H1 (cell line): Measurements from ENCODE around the gene DENND5B. TPM values are rescaled to one million over a fixed set of nuclear protein-coding genes. Genes with fewer than 3 reads are reported as not detected.

ENCODE experiments used
- CTCF ChIA-PET: fragments of 300-600 bp; sonication (Branson Sonifier 250); formaldehyde crosslinking; loops from one replicate; lab custom pipeline; 2021; ENCODE audit not compliant: partially characterized antibody; lab: Charles Lee
- POLR2A ChIA-PET: fragments of 300-600 bp; sonication (Branson Sonifier 250); formaldehyde crosslinking; loops from one replicate; lab custom pipeline; 2021; ENCODE audit warnings: inconsistent platforms; ENCODE audit not compliant: partially characterized antibody; lab: Charles Lee
- DNase-seq, 2 experiments: peaks; one replicate each; pipeline versions ENCODE4 v3.0.0 to v3.0.0-alpha.2; 2010 to 2022; ENCODE audit warnings: low spot score in 2 of 2, low read depth in 1 of 2, mixed read lengths in 1 of 2
- FAIRE-seq: peaks from 2 replicates; lab custom pipeline; 2011; peaks lifted over from hg19 to GRCh38; lab: Jason Lieb, UNC
- H2AFZ ChIP-seq: 2 replicates; pipeline ENCODE4 v1.8.1; 2012; ENCODE audit warnings: low read length, inconsistent platforms
- H2AK5ac ChIP-seq: 2 replicates; pipeline ENCODE4 v1.6.1; 2013; ENCODE audit warnings: low read depth, low read length
- H2BK120ac ChIP-seq: replicated peaks from 2 replicates; pipeline ENCODE3; 2013; ENCODE audit warnings: low read depth, low read length, inconsistent platforms
- H2BK12ac ChIP-seq: 2 replicates; pipeline ENCODE4 v1.6.1; 2013; ENCODE audit warnings: low read depth, low read length
- H2BK15ac ChIP-seq: 2 replicates; pipeline ENCODE4 v1.6.1; 2013; ENCODE audit warnings: low read length
- H2BK20ac ChIP-seq: 2 replicates; pipeline ENCODE4 v1.6.1; 2013; ENCODE audit warnings: low read length
- H2BK5ac ChIP-seq: 2 replicates; pipeline ENCODE4 v1.6.1; 2013; ENCODE audit warnings: low read depth, low read length
- H3K14ac ChIP-seq: 2 replicates; pipeline ENCODE4 v1.6.1; 2013; ENCODE audit warnings: inconsistent platforms; ENCODE audit not compliant: insufficient read length
- H3K18ac ChIP-seq: 2 replicates; pipeline ENCODE4 v1.6.1; 2013; ENCODE audit warnings: low read length; ENCODE audit errors: extremely low read depth
- H3K23ac ChIP-seq: 2 replicates; pipeline ENCODE4 v1.6.1; 2013; ENCODE audit warnings: inconsistent platforms; ENCODE audit not compliant: insufficient read length
- H3K23me2 ChIP-seq: 2 replicates; pipeline ENCODE4 v1.6.1; 2013; ENCODE audit warnings: low read depth, low read length
- H3K27ac ChIP-seq: 2 replicates; pipeline ENCODE4 v1.6.1; 2011; ENCODE audit warnings: low read depth, low read length, inconsistent platforms
- H3K27me3 ChIP-seq, 4 experiments: replicated peaks in 1 of 4; 1 replicate in 1 of 4; 2 replicates in 3 of 4; pipeline versions ENCODE4 v1.6.1 to v1.8.1; 2011 to 2013; ENCODE audit warnings: low read length in 3 of 4, mild to moderate bottlenecking in 3 of 4, inconsistent platforms in 2 of 4, mixed read lengths in 2 of 4, moderate library complexity in 1 of 4; ENCODE audit not compliant: control insufficient read depth in 3 of 4, insufficient read depth in 3 of 4; ENCODE audit errors: extremely low read depth in 1 of 4
- H3K36me3 ChIP-seq, 4 experiments: 2 replicates each; pipeline versions ENCODE4 v1.6.1 to v1.8.1; 2011 to 2013; ENCODE audit warnings: mild to moderate bottlenecking in 4 of 4, low read length in 3 of 4, moderate library complexity in 2 of 4, control low read depth in 1 of 4, inconsistent platforms in 1 of 4; ENCODE audit not compliant: insufficient read depth in 4 of 4, control insufficient read depth in 2 of 4
- H3K4ac ChIP-seq: replicated peaks from 2 replicates; pipeline ENCODE3; 2013; ENCODE audit warnings: low read length, low read depth, mixed read lengths, inconsistent platforms; ENCODE audit not compliant: insufficient read length
- H3K4me1 ChIP-seq, 4 experiments: replicated peaks in 1 of 4; 1 replicate in 1 of 4; 2 replicates in 3 of 4; pipeline versions ENCODE4 v1.6.1 to v1.8.1; 2011 to 2013; ENCODE audit warnings: low read length in 3 of 4, inconsistent platforms in 2 of 4, mixed read lengths in 1 of 4; ENCODE audit not compliant: insufficient read depth in 4 of 4, control insufficient read depth in 3 of 4
- H3K4me2 ChIP-seq, 2 experiments: 2 replicates each; pipeline versions ENCODE4 v1.6.1 to v1.8.1; 2011 to 2013; ENCODE audit warnings: low read depth in 2 of 2, low read length in 2 of 2, control low read depth in 1 of 2, inconsistent platforms in 1 of 2, mild to moderate bottlenecking in 1 of 2; ENCODE audit not compliant: insufficient read depth in 1 of 2
- H3K4me3 ChIP-seq, 4 experiments: fragments of 200-600, 300-600 bp in 1 of 4; sonication (generic), shearing (Covaris generic), sonication (Bioruptor Twin) in 1 of 4; 2 replicates each; pipeline versions ENCODE4 v1.5.1 to v1.8.1; 2011 to 2016; ENCODE audit warnings: low read length in 4 of 4, low read depth in 3 of 4, control low read depth in 2 of 4, inconsistent platforms in 2 of 4, mild to moderate bottlenecking in 2 of 4, mixed read lengths in 1 of 4, moderate library complexity in 1 of 4; ENCODE audit not compliant: insufficient read depth in 2 of 4; ENCODE audit errors: extremely low read depth in 1 of 4
- H3K56ac ChIP-seq: replicated peaks from 2 replicates; pipeline ENCODE3; 2013; ENCODE audit warnings: low read depth, mild to moderate bottlenecking, mixed read lengths, low read length, inconsistent platforms; ENCODE audit not compliant: insufficient read length
- H3K79me1 ChIP-seq: 2 replicates; pipeline ENCODE4 v1.6.1; 2013; ENCODE audit warnings: low read depth, low read length, control low read depth
- H3K79me2 ChIP-seq, 2 experiments: 2 replicates each; pipeline versions ENCODE4 v1.6.1 to v1.8.1; 2012 to 2013; ENCODE audit warnings: low read length in 2 of 2, mild to moderate bottlenecking in 2 of 2, inconsistent platforms in 1 of 2; ENCODE audit not compliant: insufficient read depth in 2 of 2, control insufficient read depth in 1 of 2
- H3K9ac ChIP-seq, 4 experiments: replicated peaks in 1 of 4; 1 replicate in 1 of 4; 2 replicates in 3 of 4; pipeline versions ENCODE4 v1.6.1 to v1.8.1; 2011 to 2013; ENCODE audit warnings: low read depth in 3 of 4, low read length in 3 of 4, control low read depth in 2 of 4, mild to moderate bottlenecking in 2 of 4, moderate library complexity in 2 of 4, inconsistent platforms in 1 of 4; ENCODE audit errors: extremely low read depth in 1 of 4
- H3K9me3 ChIP-seq, 2 experiments: 2 replicates each; pipeline versions ENCODE4 v1.6.1 to v1.8.1; 2012 to 2013; ENCODE audit warnings: mild to moderate bottlenecking in 2 of 2, moderate library complexity in 2 of 2, control low read depth in 1 of 2, inconsistent platforms in 1 of 2, low read depth in 1 of 2, low read length in 1 of 2, mixed read lengths in 1 of 2; ENCODE audit not compliant: insufficient read depth in 2 of 2
- H4K20me1 ChIP-seq, 2 experiments: replicated peaks in 1 of 2; 2 replicates each; pipeline versions ENCODE3 to v1.8.1; 2011 to 2013; ENCODE audit warnings: inconsistent platforms in 2 of 2, low read length in 2 of 2, mild to moderate bottlenecking in 1 of 2; ENCODE audit not compliant: insufficient read depth in 2 of 2, control insufficient read depth in 1 of 2
- H4K5ac ChIP-seq: 2 replicates; pipeline ENCODE4 v1.6.1; 2013; ENCODE audit warnings: low read length, low read depth, mixed read lengths, inconsistent platforms; ENCODE audit not compliant: insufficient read length
- H4K8ac ChIP-seq: 2 replicates; pipeline ENCODE4 v1.8.0; 2013; ENCODE audit warnings: mild to moderate bottlenecking, moderate library complexity, low read length, inconsistent platforms; ENCODE audit not compliant: insufficient read depth; ENCODE audit errors: extremely low read depth
- H4K91ac ChIP-seq: replicated peaks from 2 replicates; pipeline ENCODE3; 2013; ENCODE audit warnings: low read length, mixed read lengths, inconsistent platforms; ENCODE audit not compliant: insufficient read length
- BACH1 ChIP-seq: IDR thresholded peaks from 2 replicates; pipeline ENCODE4 v1.6.1; 2012; ENCODE audit warnings: low read length, improper control_type of control experiment
- CHD1 ChIP-seq: IDR thresholded peaks from 2 replicates; pipeline ENCODE4 v1.6.1; 2012; ENCODE audit warnings: low read depth, low read length, improper control_type of control experiment
- CHD2 ChIP-seq: IDR thresholded peaks from 2 replicates; pipeline ENCODE4 v1.6.1; 2012; ENCODE audit warnings: low read length, improper control_type of control experiment
- CTCF ChIP-seq, 3 experiments: IDR thresholded peaks; 1 replicate in 2 of 3; 2 replicates in 1 of 3; pipeline versions ENCODE4 v1.5.1 to v1.6.1; 2011; ENCODE audit warnings: low read length in 3 of 3, mild to moderate bottlenecking in 3 of 3, inconsistent platforms in 2 of 3, low read depth in 1 of 3, moderate library complexity in 1 of 3; ENCODE audit not compliant: insufficient read depth in 1 of 3; ENCODE audit errors: control extremely low read depth in 1 of 3
- EZH2 ChIP-seq: fragments of 200-600 bp; sonication (generic); IDR thresholded peaks from 2 replicates; pipeline ENCODE4 v1.7.1; 2012; ENCODE audit warnings: low read depth, mild to moderate bottlenecking, moderate library complexity, low read length, inconsistent platforms; ENCODE audit not compliant: severe bottlenecking
- GABPA ChIP-seq: IDR thresholded peaks from 2 replicates; pipeline ENCODE4 v1.6.1; 2011; ENCODE audit warnings: mild to moderate bottlenecking, low read length, moderate library complexity, borderline replicate concordance; ENCODE audit not compliant: insufficient read depth
- GTF2F1 ChIP-seq: IDR thresholded peaks from 2 replicates; pipeline ENCODE4 v1.6.1; 2012; ENCODE audit warnings: low read depth, low read length, improper control_type of control experiment, borderline replicate concordance
- KDM4A ChIP-seq: IDR thresholded peaks from one replicate; pipeline ENCODE4 v1.7.1; 2012; ENCODE audit warnings: low read depth, mild to moderate bottlenecking, moderate library complexity, low read length, inconsistent platforms; ENCODE audit not compliant: severe bottlenecking
- POLR2AphosphoS5 ChIP-seq: IDR thresholded peaks from 2 replicates; pipeline ENCODE4 v1.6.1; 2011; ENCODE audit warnings: low read depth, low read length
- POU5F1 ChIP-seq: IDR thresholded peaks from 2 replicates; pipeline ENCODE4 v1.6.1; 2011; ENCODE audit warnings: low read depth, mild to moderate bottlenecking, low read length, moderate library complexity
- RAD21 ChIP-seq, 2 experiments: IDR thresholded peaks in 1 of 2; conservative IDR thresholded peaks in 1 of 2; 2 replicates each; pipeline ENCODE4 v1.6.1; 2011; ENCODE audit warnings: low read depth in 2 of 2, low read length in 2 of 2, improper control_type of control experiment in 1 of 2, inconsistent platforms in 1 of 2, mild to moderate bottlenecking in 1 of 2, moderate library complexity in 1 of 2
- SP4 ChIP-seq: IDR thresholded peaks from 2 replicates; pipeline ENCODE4 v1.6.1; 2012; ENCODE audit warnings: low read length, inconsistent platforms
- WGBS, 2 experiments: shearing (Covaris generic) in 1 of 2; methylation state at CpG; one replicate each; pipeline versions ENCODE4 v1.1.6 to v1.1.7; 2013 to 2015; ENCODE audit warnings: low lambda C conversion rate in 2 of 2, mixed read lengths in 2 of 2, inconsistent platforms in 1 of 2, low coverage in 1 of 2, missing lambda C conversion rate in 1 of 2; ENCODE audit not compliant: insufficient replicate concordance in 2 of 2, insufficient coverage in 1 of 2, insufficient read length in 1 of 2; ENCODE audit errors: extremely low coverage in 1 of 2, missing lambda C conversion rate in 1 of 2; 5-methylcytosine and 5-hydroxymethylcytosine counted together
- polyA plus RNA-seq, 7 experiments: library from polyadenylated mRNA; depleted of rRNA in 3 of 7; stranded (reverse) in 5 of 7; unstranded in 2 of 7; fragments of >200 nt in 5 of 7; fragments of 200-250 nt in 2 of 7; gene quantifications; 1 replicate in 5 of 7; 2 replicates in 1 of 7; 4 replicates in 1 of 7; pipeline versions ENCODE4 v1.2.1 to v1.2.3, GENCODE V29; 2011 to 2013; ENCODE audit warnings: missing spikeins in 2 of 7, mixed read lengths in 2 of 7
- total RNA-seq: library from RNA; stranded (reverse); fragmentation: NEBNext Ultra II Directional; extraction: Animal tissue kit (Norgen Biotek cat#: 25700); gene quantifications from 2 replicates; pipeline ENCODE4 v1.2.1, GENCODE V29; 2021

Gene DENND5B
- total and polyA plus RNA-seq, 2 of the 8 experiments (the other 6 are each of a cell fraction or from before 2014, with no cell fraction given), result 13.4 to 20.2 TPM

- Histone ChIP-seq H3K23me2 (no peaks in the 10 kb centered on the region), H3K4me2 (no peak overlapping the region), H3K79me1 (no peaks in the 10 kb centered on the region), H2BK120ac (no peak overlapping the region), H3K23ac (no peak overlapping the region), H2BK5ac (no peak overlapping the region), H3K4ac (no peak overlapping the region), H4K20me1 (no peaks in the 10 kb centered on the region), H4K91ac (no peak overlapping the region), H3K27me3 (no peaks in the 10 kb centered on the region), H3K4me1 (no peaks in the 10 kb centered on the region), H3K4me3 (no peak overlapping the region), H3K18ac (no peak overlapping the region), H3K9me3 (no peaks in the 10 kb centered on the region), H3K56ac (no peak overlapping the region), H2BK12ac (no peak overlapping the region), H3K79me2 (no peaks in the 10 kb centered on the region), H2AK5ac (no peak overlapping the region), H4K8ac (no peak overlapping the region), H4K5ac (no peak overlapping the region), H3K36me3 (no peaks in the 10 kb centered on the region), H2BK20ac (no peak overlapping the region), H3K9ac (no peak overlapping the region), H3K27ac (no peak overlapping the region), H3K14ac (no peak overlapping the region), H2BK15ac (no peak overlapping the region), H2AFZ (no peak overlapping the region)
- ChIA-PET POLR2A (interaction anchor here (0.7 to 1.0 kb wide), 2 partner anchors 16 to 32 kb away, joined by 3 to 4 read pairs; no protein-coding TSS in a partner anchor), CTCF (interaction anchor here (0.6 to 2.5 kb wide), 4 partner anchors 10 to 1687 kb away, joined by 3 to 8 read pairs (median 6); no protein-coding TSS in a partner anchor)
- WGBS, 2 experiments, result 84% methylated on average over 2 of the region's 2 CpGs; no CpG with 5 or more reads in 1 of the 2 experiments
- DNase-seq, result no peak
- no peak for FAIRE-seq
- no peak for TF ChIP-seq CTCF (IDR thresholded peaks at IDR 0.05; ENCODE audit: control extremely low read depth in 1 of 3, insufficient read depth in 1 of 3, low read depth in 1 of 3, low read length in 3 of 3)
- TF ChIP-seq EZH2, result no peak
- no peak for TF ChIP-seq BACH1
- no peak for TF ChIP-seq CHD2
- TF ChIP-seq GABPA, result no peak
- TF ChIP-seq POLR2AphosphoS5, result no peak
- TF ChIP-seq RAD21 (IDR thresholded peaks at IDR 0.05 in 1 of 2, conservative IDR thresholded peaks at IDR 0.05 in 1 of 2; ENCODE audit: low read depth in 2 of 2, low read length in 2 of 2), result no peak
- no peak for TF ChIP-seq KDM4A
- TF ChIP-seq POU5F1, result no peak
- no peak for TF ChIP-seq CHD1
- no peak for TF ChIP-seq SP4
- no peak for TF ChIP-seq GTF2F1
Observed at GRCh38 chr12:31605531-31605930, 14.6 kb upstream of the DENND5B start.
